ENCODE results near the gene TMEM184B.

TMEM184B gene

GRCh38 chr22:38228326-38228872, 44.4 kb downstream of the TMEM184B start:
- in situ Hi-C loops (cut with HindIII; ENCODE audit: low sequenced_read_pairs), result no loop called here

- in situ Hi-C loops (cut with HindIII; ENCODE audit: low sequenced_read_pairs), result no loop called here
Measured at GRCh38 chr22:38226853-38227649, 45.8 kb downstream of the TMEM184B start.

- in situ Hi-C loops (cut with HindIII; ENCODE audit: low sequenced_read_pairs), result no loop called here
Measured at GRCh38 chr22:38223289-38223960, 49.4 kb downstream of the TMEM184B start.

- in situ Hi-C loops (cut with HindIII; ENCODE audit: low sequenced_read_pairs), result no loop called here
Measured at GRCh38 chr22:38222797-38223119, 50.1 kb downstream of the TMEM184B start.

- in situ Hi-C loops (cut with HindIII; ENCODE audit: low sequenced_read_pairs), result no loop called here
Measured at GRCh38 chr22:38221908-38222796, 50.7 kb downstream of the TMEM184B start.

- in situ Hi-C loops (cut with HindIII; ENCODE audit: low sequenced_read_pairs), result no loop called here
Measured at GRCh38 chr22:38221407-38221806, 51.4 kb downstream of the TMEM184B start.

GRCh38 chr22:38220653-38221386, 52.0 kb downstream of the TMEM184B start:
- in situ Hi-C loops (cut with HindIII; ENCODE audit: low sequenced_read_pairs), result no loop called here

GRCh38 chr22:38220163-38220562, 52.6 kb downstream of the TMEM184B start:
- in situ Hi-C loops (cut with HindIII; ENCODE audit: low sequenced_read_pairs), result no loop called here

- in situ Hi-C loops (cut with HindIII; ENCODE audit: low sequenced_read_pairs), result no loop called here
Measured at GRCh38 chr22:38219632-38220031, 53.2 kb downstream of the TMEM184B start.

GRCh38 chr22:38218661-38219622, 53.9 kb downstream of the TMEM184B start:
- in situ Hi-C loops (cut with HindIII; ENCODE audit: low sequenced_read_pairs), result no loop called here

GRCh38 chr22:38215156-38216038, 57.4 kb downstream of the TMEM184B start:
- in situ Hi-C loops (cut with HindIII; ENCODE audit: low sequenced_read_pairs), result no loop called here

GRCh38 chr22:38214302-38215056, 58.3 kb downstream of the TMEM184B start:
- in situ Hi-C loops (cut with HindIII; ENCODE audit: low sequenced_read_pairs), result no loop called here

- in situ Hi-C loops (cut with HindIII; ENCODE audit: low sequenced_read_pairs), result no loop called here
Measured at GRCh38 chr22:38213990-38214301, 58.9 kb downstream of the TMEM184B start.

GRCh38 chr22:38213319-38213989, 59.4 kb downstream of the TMEM184B start:
- in situ Hi-C loops (cut with HindIII; ENCODE audit: low sequenced_read_pairs), result no loop called here

- in situ Hi-C loops (cut with HindIII; ENCODE audit: low sequenced_read_pairs), result no loop called here
Measured at GRCh38 chr22:38212442-38212841, 60.4 kb downstream of the TMEM184B start.

- in situ Hi-C loops (cut with HindIII; ENCODE audit: low sequenced_read_pairs), result no loop called here
Measured at GRCh38 chr22:38211556-38211955, 61.3 kb downstream of the TMEM184B start.

- in situ Hi-C loops (cut with HindIII; ENCODE audit: low sequenced_read_pairs), result no loop called here
Measured at GRCh38 chr22:38208551-38208968, 64.2 kb downstream of the TMEM184B start.
